GM23338 (cell line): ENCODE results near the gene NTN3. TPM values are rescaled to one million over a fixed set of nuclear protein-coding genes. Genes with fewer than 3 reads are reported as not detected.

Source experiments
- ATAC-seq: fragments of 200-7000 bp; cut with Tn5 transposase; 3 replicates; pipeline ENCODE4 v1.9.1; 2020
- DNase-seq: peaks from one replicate; pipeline ENCODE4 v3.0.0-alpha.2; 2015; ENCODE audit warnings: low spot score
- H2AFZ ChIP-seq: fragments of 200-600 bp; sonication (generic); 2 replicates; pipeline ENCODE4 v1.8.0; 2016; ENCODE audit warnings: antibody characterized with exemption, mild to moderate bottlenecking, moderate library complexity
- H3F3A ChIP-seq: fragments of 200-600 bp; sonication (generic); replicated peaks from 2 replicates; pipeline ENCODE4 v1.8.0; 2017; ENCODE audit warnings: antibody characterized with exemption, mixed run types, low read depth
- H3K27ac ChIP-seq: fragments of 200-600 bp; sonication (generic); 2 replicates; pipeline ENCODE4 v1.6.1; 2016; ENCODE audit warnings: low read depth
- H3K27me3 ChIP-seq: fragments of 200-600 bp; sonication (generic); 2 replicates; pipeline ENCODE4 v1.8.0; 2016; ENCODE audit warnings: mild to moderate bottlenecking, mixed run types, moderate library complexity; ENCODE audit not compliant: insufficient read depth
- H3K36me3 ChIP-seq: fragments of 200-600 bp; sonication (generic); 2 replicates; pipeline ENCODE4 v1.8.0; 2016; ENCODE audit warnings: mild to moderate bottlenecking; ENCODE audit not compliant: insufficient read depth
- H3K4me1 ChIP-seq: fragments of 200-600 bp; sonication (generic); 2 replicates; pipeline ENCODE4 v1.8.0; 2016; ENCODE audit warnings: mild to moderate bottlenecking, moderate library complexity; ENCODE audit not compliant: insufficient read depth
- H3K4me2 ChIP-seq: fragments of 200-600 bp; sonication (generic); 2 replicates; pipeline ENCODE4 v1.7.1; 2017; ENCODE audit warnings: mixed run types
- H3K4me3 ChIP-seq: fragments of 200-600 bp; sonication (generic); 2 replicates; pipeline ENCODE4 v1.6.1; 2016; ENCODE audit warnings: mixed run types
- H3K79me2 ChIP-seq: fragments of 200-600 bp; sonication (generic); replicated peaks from 2 replicates; pipeline ENCODE4 v1.8.0; 2017; ENCODE audit warnings: mild to moderate bottlenecking; ENCODE audit not compliant: insufficient read depth
- H3K9me2 ChIP-seq: fragments of 200-600 bp; sonication (generic); 2 replicates; pipeline ENCODE4 v1.8.0; 2017; ENCODE audit not compliant: insufficient read depth
- H4K20me1 ChIP-seq: fragments of 200-600 bp; sonication (generic); replicated peaks from 2 replicates; pipeline ENCODE4 v1.8.0; 2017; ENCODE audit warnings: mild to moderate bottlenecking; ENCODE audit not compliant: insufficient read depth
- H3K27ac Mint-ChIP-seq: 2 replicates; pipeline ENCODE4 v1.8.0; 2020; ENCODE audit warnings: inconsistent platforms, mild to moderate bottlenecking, moderate library complexity, mixed read lengths
- H3K27me3 Mint-ChIP-seq: 3 replicates; pipeline ENCODE4 v1.8.0; 2022; ENCODE audit warnings: low read depth, mild to moderate bottlenecking, moderate library complexity, mixed read lengths, inconsistent platforms; ENCODE audit not compliant: insufficient read depth, poor library complexity
- H3K36me3 Mint-ChIP-seq: 3 replicates; pipeline ENCODE4 v1.8.0; 2021; ENCODE audit warnings: low read depth, mild to moderate bottlenecking, inconsistent platforms, moderate library complexity, mixed read lengths
- H3K4me1 Mint-ChIP-seq: 3 replicates; pipeline ENCODE4 v1.8.0; 2020; ENCODE audit warnings: mild to moderate bottlenecking, inconsistent platforms, mixed read lengths
- H3K4me3 Mint-ChIP-seq: 3 replicates; pipeline ENCODE4 v1.8.0; 2021; ENCODE audit warnings: moderate library complexity, mild to moderate bottlenecking, inconsistent platforms, mixed read lengths
- H3K9me3 Mint-ChIP-seq: 3 replicates; pipeline ENCODE4 v1.8.0; 2020; ENCODE audit warnings: moderate library complexity, mild to moderate bottlenecking, inconsistent platforms, mixed read lengths
- CREB1 ChIP-seq: fragments of 250-450 bp; sonication (Bioruptor Pico); IDR thresholded peaks from 2 replicates; pipeline ENCODE4 v1.5.0; 2020; ENCODE audit warnings: low read depth, mild to moderate bottlenecking, moderate library complexity
- ETS1 ChIP-seq: IDR thresholded peaks from 2 replicates; pipeline ENCODE4 v1.6.1; 2016; ENCODE audit warnings: antibody characterized with exemption
- EZH2 ChIP-seq: fragments of 200-600 bp; sonication (generic); IDR thresholded peaks from one replicate; pipeline ENCODE4 v1.8.0; 2017; ENCODE audit warnings: antibody characterized with exemption, mild to moderate bottlenecking, low read depth; ENCODE audit not compliant: unreplicated experiment
- EZH2phosphoT487 ChIP-seq: fragments of 200-600 bp; sonication (generic); IDR thresholded peaks from one replicate; pipeline ENCODE4 v1.8.1; 2018; ENCODE audit warnings: antibody characterized with exemption; ENCODE audit not compliant: unreplicated experiment
- JUNB ChIP-seq: IDR thresholded peaks from one replicate; pipeline ENCODE4 v1.6.1; 2016; ENCODE audit warnings: antibody characterized with exemption; ENCODE audit not compliant: unreplicated experiment
- NANOG ChIP-seq: IDR thresholded peaks from 2 replicates; pipeline ENCODE4 v1.6.1; 2016; ENCODE audit warnings: antibody characterized with exemption, borderline replicate concordance
- POLR2AphosphoS5 ChIP-seq: IDR thresholded peaks from 2 replicates; pipeline ENCODE4 v1.6.1; 2016; ENCODE audit warnings: antibody characterized with exemption, low read depth
- STAT1 ChIP-seq: IDR thresholded peaks from one replicate; pipeline ENCODE4 v1.6.1; 2016; ENCODE audit warnings: antibody characterized with exemption; ENCODE audit not compliant: unreplicated experiment
- ZNF114 ChIP-seq: fragments of 250-450 bp; sonication (Bioruptor Pico); IDR thresholded peaks from 2 replicates; pipeline ENCODE4 v1.5.0; 2020; ENCODE audit warnings: mild to moderate bottlenecking, moderate library complexity
- ZNF331 ChIP-seq: fragments of 250-450 bp; sonication (Bioruptor Pico); IDR thresholded peaks from 2 replicates; pipeline ENCODE4 v1.5.0; 2020; ENCODE audit warnings: low read depth, mild to moderate bottlenecking, moderate library complexity
- polyA plus RNA-seq: library from polyadenylated mRNA; unstranded; fragments of >200 nt; fragmentation: Nextera tagmentation; extraction: Ambion mirVana; gene quantifications from 2 replicates; pipeline ENCODE4 v1.2.1, GENCODE V29; 2016
- total RNA-seq: library from RNA; depleted of rRNA; stranded (reverse); fragments of >200 nt; shearing (Covaris generic); gene quantifications from 2 replicates; pipeline ENCODE4 v1.2.3, GENCODE V29; 2014
- TF ChIP-seq, protein P1 (sequence below): fragments of 250-450 bp; sonication (Bioruptor Pico); IDR thresholded peaks from 2 replicates; pipeline ENCODE4 v1.5.0; 2020; ENCODE audit warnings: mild to moderate bottlenecking, moderate library complexity
- TF ChIP-seq, protein P2 (sequence below): IDR thresholded peaks from one replicate; pipeline ENCODE4 v1.6.1; 2018; ENCODE audit warnings: antibody characterized with exemption; ENCODE audit not compliant: unreplicated experiment
- TF ChIP-seq, protein P3 (sequence below), 2 experiments: fragments of 200-600 bp in 1 of 2; sonication (generic) in 1 of 2; conservative IDR thresholded peaks; 2 replicates each; pipeline versions ENCODE4 v1.5.1 to v1.6.1; 2016 to 2017; ENCODE audit warnings: antibody characterized with exemption in 2 of 2, low read depth in 2 of 2, mild to moderate bottlenecking in 2 of 2, moderate library complexity in 1 of 2

NTN3 gene
- total and polyA plus RNA-seq, 2 experiments from 2014 or later = 0.10 to 1.7 TPM

DNA sequence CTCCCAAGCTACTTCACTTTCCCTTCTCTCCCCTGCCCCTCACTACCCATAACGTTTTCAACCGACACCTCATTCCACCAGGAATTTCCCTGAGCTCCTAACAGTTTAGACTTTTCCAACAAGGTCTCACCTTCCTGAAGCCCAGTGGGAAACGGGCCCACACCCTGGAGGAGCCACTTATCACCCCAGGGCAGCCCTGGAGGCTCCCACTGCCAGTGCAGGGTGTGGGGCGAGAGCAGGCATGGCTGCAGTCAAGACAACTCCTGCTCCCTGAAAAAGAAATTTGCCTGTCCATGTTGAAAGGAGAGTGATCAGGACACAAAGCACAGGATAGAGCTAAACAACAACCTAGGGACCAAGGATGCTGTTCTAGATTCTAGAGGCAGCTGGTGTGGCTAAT lies 43.6 kb upstream of the NTN3 start:
- H3F3A ChIP-seq = 0 out of 2 replicates have a peak, but pooled peaks cover 17% of the 10 kb centered on the region
- peaks cover 17% of the 10 kb centered on the region for H4K20me1 ChIP-seq
- H3K4me1 ChIP-seq = peaks cover 11% of the 10 kb centered on the region; the same call in 1 of the 2 replicates
- H2AFZ ChIP-seq = no peak overlapping the region
- ATAC-seq (no peak), DNase-seq (no peak)
- Mint-ChIP-seq H3K27me3 (peaks cover 23% of the 10 kb centered on the region), H3K9me3 (no peaks in the 10 kb centered on the region; the same call in 2 of the 3 replicates), H3K4me1 (peaks cover 21% of the 10 kb centered on the region), H3K27ac (no peak overlapping the region), H3K4me3 (peak overlapping the region; percentile 81), H3K36me3 (peaks cover 25% of the 10 kb centered on the region)
- no peak overlapping the region for H3K27ac ChIP-seq
- 0 out of 2 replicates have a peak overlapping the region, but pooled peaks have one; percentile 68 for H3K4me3 ChIP-seq
- no peaks in the 10 kb centered on the region for H3K27me3 ChIP-seq
- 0 out of 2 replicates have a peak overlapping the region, but pooled peaks have one; percentile 87 for H3K4me2 ChIP-seq
- H3K79me2 ChIP-seq = peaks cover 27% of the 10 kb centered on the region
- TF ChIP-seq ZNF331 (CRISPR knock-in tag) (no peak), POLR2AphosphoS5 (no peak), ETS1 (no peak), CREB1 (no peak), JUNB (no peak), NANOG (no peak), ZNF114 (no peak), EZH2 (no peak), EZH2phosphoT487 (no peak), STAT1 (no peak)
- TF ChIP-seq, protein P1, sequence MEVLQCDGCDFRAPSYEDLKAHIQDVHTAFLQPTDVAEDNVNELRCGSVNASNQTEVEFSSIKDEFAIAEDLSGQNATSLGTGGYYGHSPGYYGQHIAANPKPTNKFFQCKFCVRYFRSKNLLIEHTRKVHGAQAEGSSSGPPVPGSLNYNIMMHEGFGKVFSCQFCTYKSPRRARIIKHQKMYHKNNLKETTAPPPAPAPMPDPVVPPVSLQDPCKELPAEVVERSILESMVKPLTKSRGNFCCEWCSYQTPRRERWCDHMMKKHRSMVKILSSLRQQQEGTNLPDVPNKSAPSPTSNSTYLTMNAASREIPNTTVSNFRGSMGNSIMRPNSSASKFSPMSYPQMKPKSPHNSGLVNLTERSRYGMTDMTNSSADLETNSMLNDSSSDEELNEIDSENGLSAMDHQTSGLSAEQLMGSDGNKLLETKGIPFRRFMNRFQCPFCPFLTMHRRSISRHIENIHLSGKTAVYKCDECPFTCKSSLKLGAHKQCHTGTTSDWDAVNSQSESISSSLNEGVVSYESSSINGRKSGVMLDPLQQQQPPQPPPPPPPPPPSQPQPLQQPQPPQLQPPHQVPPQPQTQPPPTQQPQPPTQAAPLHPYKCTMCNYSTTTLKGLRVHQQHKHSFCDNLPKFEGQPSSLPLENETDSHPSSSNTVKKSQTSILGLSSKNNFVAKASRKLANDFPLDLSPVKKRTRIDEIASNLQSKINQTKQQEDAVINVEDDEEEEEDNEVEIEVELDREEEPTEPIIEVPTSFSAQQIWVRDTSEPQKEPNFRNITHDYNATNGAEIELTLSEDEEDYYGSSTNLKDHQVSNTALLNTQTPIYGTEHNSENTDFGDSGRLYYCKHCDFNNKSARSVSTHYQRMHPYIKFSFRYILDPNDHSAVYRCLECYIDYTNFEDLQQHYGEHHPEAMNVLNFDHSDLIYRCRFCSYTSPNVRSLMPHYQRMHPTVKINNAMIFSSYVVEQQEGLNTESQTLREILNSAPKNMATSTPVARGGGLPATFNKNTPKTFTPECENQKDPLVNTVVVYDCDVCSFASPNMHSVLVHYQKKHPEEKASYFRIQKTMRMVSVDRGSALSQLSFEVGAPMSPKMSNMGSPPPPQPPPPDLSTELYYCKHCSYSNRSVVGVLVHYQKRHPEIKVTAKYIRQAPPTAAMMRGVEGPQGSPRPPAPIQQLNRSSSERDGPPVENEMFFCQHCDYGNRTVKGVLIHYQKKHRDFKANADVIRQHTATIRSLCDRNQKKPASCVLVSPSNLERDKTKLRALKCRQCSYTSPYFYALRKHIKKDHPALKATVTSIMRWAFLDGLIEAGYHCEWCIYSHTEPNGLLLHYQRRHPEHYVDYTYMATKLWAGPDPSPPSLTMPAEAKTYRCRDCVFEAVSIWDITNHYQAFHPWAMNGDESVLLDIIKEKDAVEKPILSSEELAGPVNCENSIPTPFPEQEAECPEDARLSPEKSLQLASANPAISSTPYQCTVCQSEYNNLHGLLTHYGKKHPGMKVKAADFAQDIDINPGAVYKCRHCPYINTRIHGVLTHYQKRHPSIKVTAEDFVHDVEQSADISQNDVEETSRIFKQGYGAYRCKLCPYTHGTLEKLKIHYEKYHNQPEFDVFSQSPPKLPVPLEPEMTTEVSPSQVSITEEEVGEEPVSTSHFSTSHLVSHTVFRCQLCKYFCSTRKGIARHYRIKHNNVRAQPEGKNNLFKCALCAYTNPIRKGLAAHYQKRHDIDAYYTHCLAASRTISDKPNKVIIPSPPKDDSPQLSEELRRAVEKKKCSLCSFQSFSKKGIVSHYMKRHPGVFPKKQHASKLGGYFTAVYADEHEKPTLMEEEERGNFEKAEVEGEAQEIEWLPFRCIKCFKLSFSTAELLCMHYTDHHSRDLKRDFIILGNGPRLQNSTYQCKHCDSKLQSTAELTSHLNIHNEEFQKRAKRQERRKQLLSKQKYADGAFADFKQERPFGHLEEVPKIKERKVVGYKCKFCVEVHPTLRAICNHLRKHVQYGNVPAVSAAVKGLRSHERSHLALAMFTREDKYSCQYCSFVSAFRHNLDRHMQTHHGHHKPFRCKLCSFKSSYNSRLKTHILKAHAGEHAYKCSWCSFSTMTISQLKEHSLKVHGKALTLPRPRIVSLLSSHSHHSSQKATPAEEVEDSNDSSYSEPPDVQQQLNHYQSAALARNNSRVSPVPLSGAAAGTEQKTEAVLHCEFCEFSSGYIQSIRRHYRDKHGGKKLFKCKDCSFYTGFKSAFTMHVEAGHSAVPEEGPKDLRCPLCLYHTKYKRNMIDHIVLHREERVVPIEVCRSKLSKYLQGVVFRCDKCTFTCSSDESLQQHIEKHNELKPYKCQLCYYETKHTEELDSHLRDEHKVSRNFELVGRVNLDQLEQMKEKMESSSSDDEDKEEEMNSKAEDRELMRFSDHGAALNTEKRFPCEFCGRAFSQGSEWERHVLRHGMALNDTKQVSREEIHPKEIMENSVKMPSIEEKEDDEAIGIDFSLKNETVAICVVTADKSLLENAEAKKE (CRISPR knock-in tag) = no peak
- TF ChIP-seq, protein P2, sequence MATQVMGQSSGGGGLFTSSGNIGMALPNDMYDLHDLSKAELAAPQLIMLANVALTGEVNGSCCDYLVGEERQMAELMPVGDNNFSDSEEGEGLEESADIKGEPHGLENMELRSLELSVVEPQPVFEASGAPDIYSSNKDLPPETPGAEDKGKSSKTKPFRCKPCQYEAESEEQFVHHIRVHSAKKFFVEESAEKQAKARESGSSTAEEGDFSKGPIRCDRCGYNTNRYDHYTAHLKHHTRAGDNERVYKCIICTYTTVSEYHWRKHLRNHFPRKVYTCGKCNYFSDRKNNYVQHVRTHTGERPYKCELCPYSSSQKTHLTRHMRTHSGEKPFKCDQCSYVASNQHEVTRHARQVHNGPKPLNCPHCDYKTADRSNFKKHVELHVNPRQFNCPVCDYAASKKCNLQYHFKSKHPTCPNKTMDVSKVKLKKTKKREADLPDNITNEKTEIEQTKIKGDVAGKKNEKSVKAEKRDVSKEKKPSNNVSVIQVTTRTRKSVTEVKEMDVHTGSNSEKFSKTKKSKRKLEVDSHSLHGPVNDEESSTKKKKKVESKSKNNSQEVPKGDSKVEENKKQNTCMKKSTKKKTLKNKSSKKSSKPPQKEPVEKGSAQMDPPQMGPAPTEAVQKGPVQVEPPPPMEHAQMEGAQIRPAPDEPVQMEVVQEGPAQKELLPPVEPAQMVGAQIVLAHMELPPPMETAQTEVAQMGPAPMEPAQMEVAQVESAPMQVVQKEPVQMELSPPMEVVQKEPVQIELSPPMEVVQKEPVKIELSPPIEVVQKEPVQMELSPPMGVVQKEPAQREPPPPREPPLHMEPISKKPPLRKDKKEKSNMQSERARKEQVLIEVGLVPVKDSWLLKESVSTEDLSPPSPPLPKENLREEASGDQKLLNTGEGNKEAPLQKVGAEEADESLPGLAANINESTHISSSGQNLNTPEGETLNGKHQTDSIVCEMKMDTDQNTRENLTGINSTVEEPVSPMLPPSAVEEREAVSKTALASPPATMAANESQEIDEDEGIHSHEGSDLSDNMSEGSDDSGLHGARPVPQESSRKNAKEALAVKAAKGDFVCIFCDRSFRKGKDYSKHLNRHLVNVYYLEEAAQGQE = no peak
- TF ChIP-seq, protein P3, sequence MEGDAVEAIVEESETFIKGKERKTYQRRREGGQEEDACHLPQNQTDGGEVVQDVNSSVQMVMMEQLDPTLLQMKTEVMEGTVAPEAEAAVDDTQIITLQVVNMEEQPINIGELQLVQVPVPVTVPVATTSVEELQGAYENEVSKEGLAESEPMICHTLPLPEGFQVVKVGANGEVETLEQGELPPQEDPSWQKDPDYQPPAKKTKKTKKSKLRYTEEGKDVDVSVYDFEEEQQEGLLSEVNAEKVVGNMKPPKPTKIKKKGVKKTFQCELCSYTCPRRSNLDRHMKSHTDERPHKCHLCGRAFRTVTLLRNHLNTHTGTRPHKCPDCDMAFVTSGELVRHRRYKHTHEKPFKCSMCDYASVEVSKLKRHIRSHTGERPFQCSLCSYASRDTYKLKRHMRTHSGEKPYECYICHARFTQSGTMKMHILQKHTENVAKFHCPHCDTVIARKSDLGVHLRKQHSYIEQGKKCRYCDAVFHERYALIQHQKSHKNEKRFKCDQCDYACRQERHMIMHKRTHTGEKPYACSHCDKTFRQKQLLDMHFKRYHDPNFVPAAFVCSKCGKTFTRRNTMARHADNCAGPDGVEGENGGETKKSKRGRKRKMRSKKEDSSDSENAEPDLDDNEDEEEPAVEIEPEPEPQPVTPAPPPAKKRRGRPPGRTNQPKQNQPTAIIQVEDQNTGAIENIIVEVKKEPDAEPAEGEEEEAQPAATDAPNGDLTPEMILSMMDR (conservative IDR thresholded peaks at IDR 0.05; ENCODE audit: low read depth in 2 of 2) = no peak
- no peaks in the 10 kb centered on the region for H3K9me2 ChIP-seq
- H3K36me3 ChIP-seq = peaks cover 16% of the 10 kb centered on the region
